NCI-H187 treated with DMSO at 0.1 percent for 48 hours (cell line): Measurements from ENCODE around the gene SLC38A9.

Experiments
- DNase-seq: peaks from one replicate; lab custom pipeline; 2025; lab: John Stamatoyannopoulos, UW

SLC38A9 gene

GRCh38 chr5:55580042-55580441 lies 132.1 kb downstream of the SLC38A9 start:
- no peak for DNase-seq

GRCh38 chr5:55578771-55579170 lies 133.4 kb downstream of the SLC38A9 start:
- DNase-seq: no peak

- DNase-seq: no peak
These were observed 134.6 kb downstream of the SLC38A9 start for GRCh38 chr5:55577353-55578060.

- DNase-seq: no peak
These were observed 135.5 kb downstream of the SLC38A9 start for GRCh38 chr5:55576661-55577060.
